Measurements from ENCODE around the gene APOE.

Gene APOE

GRCh38 chr19:44931541-44931940 is 25.9 kb downstream of the APOE start:
- H3K27ac ChIP-seq (ENCODE audit: low read length), result no peak overlapping the region
- WGBS (ENCODE audit: insufficient coverage, insufficient read length), result no CpG with 5 or more reads among the region's 4 CpGs
- H3K36me3 ChIP-seq (ENCODE audit: control insufficient read depth, insufficient read depth, low read length), result no peaks in the 10 kb centered on the region
- H3K27me3 ChIP-seq (ENCODE audit: control insufficient read depth, insufficient read depth, low read length), result no peaks in the 10 kb centered on the region
- no peak for DNase-seq (ENCODE audit: low read depth, low spot score)
- no peaks in the 10 kb centered on the region; the same call in 1 of the 2 replicates for H3K4me1 ChIP-seq (ENCODE audit: control insufficient read depth, insufficient read depth, low read length)
- no peaks in the 10 kb centered on the region for H3K9me3 ChIP-seq (ENCODE audit: control insufficient read depth, insufficient read depth, low read length)
- no peak overlapping the region for H3K4me3 ChIP-seq (ENCODE audit: low read length)

- Histone ChIP-seq H3K27ac (ENCODE audit: low read length) (no peak overlapping the region), H3K36me3 (ENCODE audit: control insufficient read depth, insufficient read depth, low read length) (no peaks in the 10 kb centered on the region; the same call in 1 of the 2 replicates), H3K9me3 (ENCODE audit: control insufficient read depth, insufficient read depth, low read length) (no peaks in the 10 kb centered on the region), H3K4me3 (ENCODE audit: low read length) (no peak overlapping the region), H3K27me3 (ENCODE audit: control insufficient read depth, insufficient read depth, low read length) (no peaks in the 10 kb centered on the region; the same call in 1 of the 2 replicates), H3K4me1 (ENCODE audit: control insufficient read depth, insufficient read depth, low read length) (no peaks in the 10 kb centered on the region)
- WGBS (ENCODE audit: insufficient coverage, insufficient read length), result no CpG with 5 or more reads among the region's 5 CpGs
- no peak for DNase-seq (ENCODE audit: low read depth, low spot score)
Observed at GRCh38 chr19:44939668-44940067, 34.1 kb downstream of the APOE start.

- Histone ChIP-seq H3K9me3 (ENCODE audit: control insufficient read depth, insufficient read depth, low read length) (no peaks in the 10 kb centered on the region), H3K4me3 (ENCODE audit: low read length) (no peak within 1 kb of the TSS), H3K27me3 (ENCODE audit: control insufficient read depth, insufficient read depth, low read length) (no peaks in the 10 kb centered on the region; the same call in 1 of the 2 replicates), H3K36me3 (ENCODE audit: control insufficient read depth, insufficient read depth, low read length) (no peaks in the 10 kb centered on the region; the same call in 1 of the 2 replicates), H3K27ac (ENCODE audit: low read length) (no peak within 1 kb of the TSS), H3K4me1 (ENCODE audit: control insufficient read depth, insufficient read depth, low read length) (no peaks in the 10 kb centered on the region)
- no CpG with 5 or more reads among the region's 14 CpGs for WGBS (ENCODE audit: insufficient coverage, insufficient read length)
- no peak for DNase-seq (ENCODE audit: low read depth, low spot score)
Observed at GRCh38 chr19:44942067-44942571, 36.5 kb downstream of the APOE start, which contains the start of gene APOC4. Gene APOC4 (plus strand): TSS chr19:44942237. CDS start chr19:44942278, 41 bp downstream.

- H3K4me3 ChIP-seq (ENCODE audit: low read length), result no peak overlapping the region
- H3K36me3 ChIP-seq (ENCODE audit: control insufficient read depth, insufficient read depth, low read length), result no peaks in the 10 kb centered on the region; the same call in 1 of the 2 replicates
- WGBS (ENCODE audit: insufficient coverage, insufficient read length), result no CpG with 5 or more reads among the region's 10 CpGs
- no peaks in the 10 kb centered on the region for H3K4me1 ChIP-seq (ENCODE audit: control insufficient read depth, insufficient read depth, low read length)
- no peak for DNase-seq (ENCODE audit: low read depth, low spot score)
- H3K9me3 ChIP-seq (ENCODE audit: control insufficient read depth, insufficient read depth, low read length), result no peaks in the 10 kb centered on the region
- H3K27me3 ChIP-seq (ENCODE audit: control insufficient read depth, insufficient read depth, low read length), result no peaks in the 10 kb centered on the region; the same call in 1 of the 2 replicates
- no peak overlapping the region for H3K27ac ChIP-seq (ENCODE audit: low read length)
Observed at GRCh38 chr19:44943801-44944249, 38.2 kb downstream of the APOE start.

- WGBS (ENCODE audit: insufficient coverage, insufficient read length), result no CpG with 5 or more reads among the region's 13 CpGs
- H3K9me3 ChIP-seq (ENCODE audit: control insufficient read depth, insufficient read depth, low read length), result no peaks in the 10 kb centered on the region
- no peak overlapping the region for H3K27ac ChIP-seq (ENCODE audit: low read length)
- no peak overlapping the region for H3K4me3 ChIP-seq (ENCODE audit: low read length)
- no peaks in the 10 kb centered on the region; the same call in 1 of the 2 replicates for H3K27me3 ChIP-seq (ENCODE audit: control insufficient read depth, insufficient read depth, low read length)
- no peaks in the 10 kb centered on the region for H3K4me1 ChIP-seq (ENCODE audit: control insufficient read depth, insufficient read depth, low read length)
- no peak for DNase-seq (ENCODE audit: low read depth, low spot score)
- H3K36me3 ChIP-seq (ENCODE audit: control insufficient read depth, insufficient read depth, low read length), result no peaks in the 10 kb centered on the region; the same call in 1 of the 2 replicates
Observed at GRCh38 chr19:44947041-44947581, 41.5 kb downstream of the APOE start.

GRCh38 chr19:44948237-44948636 is 42.6 kb downstream of the APOE start:
- Histone ChIP-seq H3K36me3 (ENCODE audit: control insufficient read depth, insufficient read depth, low read length) (no peaks in the 10 kb centered on the region), H3K27ac (ENCODE audit: low read length) (no peak overlapping the region), H3K27me3 (ENCODE audit: control insufficient read depth, insufficient read depth, low read length) (no peaks in the 10 kb centered on the region), H3K4me3 (ENCODE audit: low read length) (no peak overlapping the region), H3K9me3 (ENCODE audit: control insufficient read depth, insufficient read depth, low read length) (no peaks in the 10 kb centered on the region), H3K4me1 (ENCODE audit: control insufficient read depth, insufficient read depth, low read length) (no peaks in the 10 kb centered on the region)
- no CpG with 5 or more reads among the region's 5 CpGs for WGBS (ENCODE audit: insufficient coverage, insufficient read length)
- no peak for DNase-seq (ENCODE audit: low read depth, low spot score)

- no peaks in the 10 kb centered on the region for H3K27me3 ChIP-seq (ENCODE audit: control insufficient read depth, insufficient read depth, low read length)
- H3K36me3 ChIP-seq (ENCODE audit: control insufficient read depth, insufficient read depth, low read length), result no peaks in the 10 kb centered on the region
- H3K4me1 ChIP-seq (ENCODE audit: control insufficient read depth, insufficient read depth, low read length), result no peaks in the 10 kb centered on the region
- no peak for DNase-seq (ENCODE audit: low read depth, low spot score)
- no peak overlapping the region for H3K4me3 ChIP-seq (ENCODE audit: low read length)
- no peaks in the 10 kb centered on the region for H3K9me3 ChIP-seq (ENCODE audit: control insufficient read depth, insufficient read depth, low read length)
- H3K27ac ChIP-seq (ENCODE audit: low read length), result no peak overlapping the region
- no CpG with 5 or more reads among the region's 5 CpGs for WGBS (ENCODE audit: insufficient coverage, insufficient read length)
Observed at GRCh38 chr19:44948763-44949374, 43.3 kb downstream of the APOE start.

- DNase-seq (ENCODE audit: low read depth, low spot score), result no peak
- H3K4me1 ChIP-seq (ENCODE audit: control insufficient read depth, insufficient read depth, low read length), result no peaks in the 10 kb centered on the region
- H3K4me3 ChIP-seq (ENCODE audit: low read length), result no peak overlapping the region
- H3K9me3 ChIP-seq (ENCODE audit: control insufficient read depth, insufficient read depth, low read length), result no peaks in the 10 kb centered on the region
- H3K27me3 ChIP-seq (ENCODE audit: control insufficient read depth, insufficient read depth, low read length), result no peaks in the 10 kb centered on the region
- H3K27ac ChIP-seq (ENCODE audit: low read length), result no peak overlapping the region
- WGBS (ENCODE audit: insufficient coverage, insufficient read length), result no CpG with 5 or more reads among the region's 9 CpGs
- H3K36me3 ChIP-seq (ENCODE audit: control insufficient read depth, insufficient read depth, low read length), result no peaks in the 10 kb centered on the region
Observed at GRCh38 chr19:44949550-44949949, 44.0 kb downstream of the APOE start.

- no peak overlapping the region for H3K4me3 ChIP-seq (ENCODE audit: low read length)
- DNase-seq (ENCODE audit: low read depth, low spot score), result peak; percentile 68
- H3K27me3 ChIP-seq (ENCODE audit: control insufficient read depth, insufficient read depth, low read length), result no peaks in the 10 kb centered on the region
- H3K36me3 ChIP-seq (ENCODE audit: control insufficient read depth, insufficient read depth, low read length), result no peaks in the 10 kb centered on the region
- H3K27ac ChIP-seq (ENCODE audit: low read length), result no peak overlapping the region
- peaks cover 3% of the 10 kb centered on the region for H3K4me1 ChIP-seq (ENCODE audit: control insufficient read depth, insufficient read depth, low read length)
- no peaks in the 10 kb centered on the region for H3K9me3 ChIP-seq (ENCODE audit: control insufficient read depth, insufficient read depth, low read length)
- no CpG with 5 or more reads among the region's 13 CpGs for WGBS (ENCODE audit: insufficient coverage, insufficient read length)
Observed at GRCh38 chr19:44951179-44952159, 45.9 kb downstream of the APOE start.

GRCh38 chr19:44954278-44954648 is 48.7 kb downstream of the APOE start:
- Histone ChIP-seq H3K4me3 (ENCODE audit: low read length) (peak overlapping the region; percentile 64; the same call in 1 of the 2 replicates), H3K9me3 (ENCODE audit: control insufficient read depth, insufficient read depth, low read length) (no peaks in the 10 kb centered on the region), H3K36me3 (ENCODE audit: control insufficient read depth, insufficient read depth, low read length) (no peaks in the 10 kb centered on the region), H3K27me3 (ENCODE audit: control insufficient read depth, insufficient read depth, low read length) (no peaks in the 10 kb centered on the region), H3K27ac (ENCODE audit: low read length) (no peak overlapping the region), H3K4me1 (ENCODE audit: control insufficient read depth, insufficient read depth, low read length) (peaks cover 3% of the 10 kb centered on the region)
- no CpG with 5 or more reads among the region's 13 CpGs for WGBS (ENCODE audit: insufficient coverage, insufficient read length)
- no peak for DNase-seq (ENCODE audit: low read depth, low spot score)

Measured in iPS DF 6.9 (cell line).